HUES64 (cell line): ENCODE results near the gene MYO1F.

Experiments used
- H3K27ac ChIP-seq: 2 replicates; pipeline ENCODE4 v1.7.0; 2013; ENCODE audit warnings: low read depth, low read length, inconsistent platforms
- H3K27me3 ChIP-seq: 2 replicates; pipeline ENCODE4 v1.6.1; 2013; ENCODE audit warnings: mild to moderate bottlenecking, low read length; ENCODE audit not compliant: insufficient read depth
- H3K36me3 ChIP-seq: 2 replicates; pipeline ENCODE4 v1.6.1; 2013; ENCODE audit warnings: mild to moderate bottlenecking, low read length; ENCODE audit not compliant: insufficient read depth
- H3K4me1 ChIP-seq: 2 replicates; pipeline ENCODE4 v1.6.1; 2013; ENCODE audit warnings: mild to moderate bottlenecking, low read length, moderate library complexity; ENCODE audit not compliant: insufficient read depth
- H3K4me3 ChIP-seq: 2 replicates; pipeline ENCODE4 v1.5.1; 2013; ENCODE audit warnings: mild to moderate bottlenecking, low read length, moderate library complexity
- H3K9ac ChIP-seq: 2 replicates; pipeline ENCODE4 v1.6.1; 2013; ENCODE audit warnings: mild to moderate bottlenecking, low read depth, low read length
- H3K9me3 ChIP-seq: 2 replicates; pipeline ENCODE4 v1.6.1; 2013; ENCODE audit warnings: low read depth, low read length; ENCODE audit not compliant: insufficient read depth
- WGBS: fragments of 150-250, 120-280 bp; methylation state at CpG from one replicate; pipeline ENCODE4 v1.1.7; 2013; ENCODE audit warnings: missing lambda C conversion rate; 5-methylcytosine and 5-hydroxymethylcytosine counted together

The MYO1F gene

DNA sequence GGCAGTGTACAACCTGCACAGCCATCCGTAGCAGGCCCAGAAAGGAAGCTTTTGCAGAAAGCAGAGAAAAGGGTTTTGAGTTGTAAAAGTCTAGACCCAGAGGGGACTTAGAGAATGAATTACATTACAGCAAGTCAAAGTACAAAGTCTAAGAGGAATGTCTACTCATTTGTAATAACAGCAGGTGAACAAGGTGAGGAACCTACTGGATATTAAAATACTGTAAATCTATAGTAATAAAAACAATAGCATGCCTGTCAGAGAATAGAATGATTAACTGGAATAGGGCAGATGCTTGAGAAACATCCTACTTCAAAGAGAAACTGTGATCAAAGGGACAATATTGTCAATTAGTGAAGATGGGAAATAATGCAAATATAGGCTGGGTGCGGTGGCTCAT lies 45.0 kb downstream of the MYO1F start:
- Histone ChIP-seq H3K36me3 (no peaks in the 10 kb centered on the region), H3K27me3 (no peaks in the 10 kb centered on the region), H3K9ac (no peak overlapping the region), H3K4me3 (no peak overlapping the region), H3K9me3 (no peaks in the 10 kb centered on the region), H3K27ac (no peak overlapping the region), H3K4me1 (no peaks in the 10 kb centered on the region)
- WGBS: 87% methylated on average over 2 of the region's 2 CpGs

DNA sequence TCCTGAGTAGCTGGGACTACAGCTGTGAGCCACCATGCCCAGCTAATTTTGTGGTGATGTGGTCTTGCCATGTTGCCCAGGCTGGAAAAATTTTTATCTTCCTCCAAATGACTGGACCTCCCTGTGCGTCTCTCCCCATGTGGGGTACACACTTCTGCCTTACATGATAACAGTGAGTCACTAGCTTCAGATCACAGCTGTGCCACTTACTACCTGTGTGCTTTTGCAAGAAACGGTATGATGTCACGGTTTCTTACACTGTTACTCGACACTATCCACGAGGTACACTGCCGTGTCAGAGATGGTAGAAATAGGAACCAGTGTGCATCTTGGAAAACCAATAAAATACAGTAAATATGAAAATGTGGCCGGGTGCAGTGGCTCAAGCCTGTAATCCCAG lies 45.8 kb downstream of the MYO1F start:
- 94% methylated on average over 7 of the region's 7 CpGs for WGBS
- Histone ChIP-seq H3K27me3 (no peaks in the 10 kb centered on the region), H3K9me3 (no peaks in the 10 kb centered on the region), H3K9ac (no peak overlapping the region), H3K4me3 (no peak overlapping the region), H3K4me1 (no peaks in the 10 kb centered on the region), H3K36me3 (no peaks in the 10 kb centered on the region), H3K27ac (no peak overlapping the region)

DNA sequence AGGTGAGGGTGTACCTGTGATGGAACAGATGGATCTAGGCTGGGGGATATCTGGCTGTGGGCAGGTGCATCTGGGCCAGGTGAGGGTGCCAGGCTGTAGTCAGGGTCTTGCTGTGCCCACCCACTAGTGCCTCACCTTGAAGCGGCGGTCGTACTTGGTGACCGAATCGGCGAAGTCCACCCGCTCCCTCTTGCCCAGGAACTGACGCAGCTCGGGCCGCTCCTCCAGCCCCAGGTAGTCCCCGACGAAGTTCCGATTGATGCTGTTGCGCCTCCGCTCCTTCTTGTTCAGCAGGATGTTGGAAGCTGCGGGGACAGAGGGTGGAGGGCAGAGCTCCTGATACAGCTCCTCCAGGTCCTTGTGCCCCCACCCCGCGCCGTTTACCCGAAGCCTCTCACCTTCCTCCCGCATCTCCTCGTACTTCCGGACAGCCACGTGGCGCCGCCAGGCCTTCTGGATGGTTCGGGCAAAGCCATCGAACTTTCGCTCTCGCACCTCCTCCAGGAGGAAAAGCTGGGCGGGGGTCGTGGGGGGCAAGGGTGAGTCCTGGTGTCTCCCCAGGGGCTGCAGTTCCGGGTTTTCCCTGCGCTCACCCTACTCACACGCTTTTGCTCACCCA lies 47.1 kb downstream of the MYO1F start:
- 94% methylated on average over 35 of the region's 35 CpGs for WGBS
- Histone ChIP-seq H3K4me3 (no peak overlapping the region), H3K27ac (no peak overlapping the region), H3K36me3 (no peaks in the 10 kb centered on the region), H3K27me3 (no peaks in the 10 kb centered on the region), H3K9ac (0 out of 2 replicates have a peak overlapping the region, but pooled peaks have one; percentile 1), H3K4me1 (no peaks in the 10 kb centered on the region), H3K9me3 (no peaks in the 10 kb centered on the region)

DNA sequence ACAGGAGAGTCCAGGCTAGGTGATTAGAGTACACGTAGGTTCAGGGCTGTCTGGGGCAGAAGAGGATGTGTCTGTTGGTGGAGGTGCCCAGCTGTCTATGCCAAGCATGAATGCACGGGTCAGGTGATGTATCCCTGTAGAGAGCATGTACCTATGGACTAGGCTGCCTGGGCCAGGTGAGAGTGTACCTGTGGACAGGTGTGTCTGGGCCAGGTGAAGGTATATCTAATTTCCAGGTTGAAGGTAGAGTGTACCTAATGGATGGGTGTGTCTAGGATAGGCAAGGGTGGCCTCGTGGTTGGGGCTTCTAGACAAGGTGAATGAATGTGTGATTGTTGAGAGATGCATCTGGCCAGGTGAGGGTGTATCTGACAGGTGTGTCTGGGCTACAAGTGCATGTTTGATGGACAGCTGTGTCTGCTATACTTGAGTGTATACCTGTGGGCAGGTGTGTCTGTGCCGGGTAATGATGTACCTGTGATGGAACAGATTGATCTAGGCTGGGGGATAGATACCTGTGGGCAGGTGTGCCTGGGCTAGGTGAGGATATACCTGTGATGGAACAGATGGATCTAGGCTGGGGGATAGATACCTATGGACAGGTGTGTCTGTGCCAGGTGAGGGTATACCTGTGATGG lies 47.8 kb downstream of the MYO1F start:
- Histone ChIP-seq H3K27me3 (no peaks in the 10 kb centered on the region), H3K27ac (no peak overlapping the region), H3K9me3 (no peaks in the 10 kb centered on the region), H3K36me3 (no peaks in the 10 kb centered on the region), H3K9ac (no peak overlapping the region), H3K4me1 (no peaks in the 10 kb centered on the region), H3K4me3 (no peak overlapping the region)
- 93% methylated on average over 4 of the region's 4 CpGs for WGBS

DNA sequence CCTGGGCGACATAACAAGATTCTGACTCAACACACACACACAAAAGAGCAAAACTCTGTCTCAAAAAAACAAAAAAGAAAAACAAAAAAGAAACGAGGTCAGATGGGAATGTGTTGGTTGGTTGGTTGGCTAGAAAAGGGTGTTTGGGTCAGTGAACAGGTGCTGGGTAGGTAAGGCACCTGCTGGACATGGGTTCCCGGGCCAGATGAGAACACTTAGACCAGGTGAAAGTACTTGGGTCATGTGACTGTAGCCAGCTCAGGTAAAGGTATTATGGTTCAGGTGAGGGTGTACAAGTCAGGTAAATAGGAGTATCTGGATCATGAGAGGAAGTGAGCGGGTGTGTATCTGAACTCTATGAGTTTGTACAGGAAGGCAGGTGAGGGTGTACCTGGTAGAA lies 48.7 kb downstream of the MYO1F start:
- H3K27ac ChIP-seq: no peak overlapping the region
- no peak overlapping the region for H3K9ac ChIP-seq
- WGBS: 96% methylated on average over 3 of the region's 4 CpGs
- H3K4me1 ChIP-seq: no peaks in the 10 kb centered on the region
- no peak overlapping the region for H3K4me3 ChIP-seq
- no peaks in the 10 kb centered on the region for H3K9me3 ChIP-seq
- no peaks in the 10 kb centered on the region for H3K27me3 ChIP-seq
- no peaks in the 10 kb centered on the region for H3K36me3 ChIP-seq

DNA sequence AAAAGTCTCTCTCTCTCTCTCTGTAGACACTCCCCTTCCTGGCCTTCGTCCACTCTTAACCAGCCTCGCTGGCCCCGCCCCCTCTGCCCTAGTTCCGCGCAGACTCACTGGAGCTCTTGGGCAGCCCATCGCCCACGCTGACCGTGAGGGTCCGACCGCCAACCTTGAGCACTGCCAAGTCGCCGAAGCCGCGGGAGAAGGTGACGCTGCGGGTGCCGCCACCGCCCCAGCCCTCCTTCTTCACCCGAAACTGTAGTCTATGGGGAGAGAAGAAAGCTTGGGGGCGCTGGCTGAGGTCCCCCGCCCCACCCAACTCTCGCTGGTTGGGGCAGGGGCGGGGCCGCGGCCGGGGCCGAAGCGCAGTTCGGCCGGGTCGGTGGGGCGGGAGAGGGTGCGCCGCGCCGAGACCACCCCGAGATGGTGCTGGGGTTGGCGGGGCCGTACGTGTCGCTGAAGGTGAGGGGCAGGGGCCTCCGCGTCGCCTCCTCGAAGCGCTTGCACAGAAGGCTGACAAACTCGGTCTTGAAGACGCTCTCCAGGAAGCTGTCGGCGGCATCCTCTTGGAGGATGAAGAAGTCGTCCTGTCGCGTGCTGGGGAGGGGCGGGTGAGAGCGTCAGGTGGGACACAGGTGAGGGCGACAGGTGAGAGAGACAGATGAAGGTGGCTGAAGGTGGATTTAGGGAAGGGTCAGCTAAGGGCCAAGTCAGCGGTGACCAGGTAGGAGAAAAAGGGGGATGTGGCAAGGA lies 50.7 kb downstream of the MYO1F start:
- 3% methylated on average over 54 of the region's 57 CpGs for WGBS
- H3K4me3 ChIP-seq: peak overlapping the region; percentile 71
- no peaks in the 10 kb centered on the region for H3K36me3 ChIP-seq
- no peaks in the 10 kb centered on the region for H3K4me1 ChIP-seq
- H3K27me3 ChIP-seq: no peaks in the 10 kb centered on the region
- H3K27ac ChIP-seq: peak overlapping the region; percentile 88
- H3K9me3 ChIP-seq: no peaks in the 10 kb centered on the region
- H3K9ac ChIP-seq: peak overlapping the region; percentile 81

DNA sequence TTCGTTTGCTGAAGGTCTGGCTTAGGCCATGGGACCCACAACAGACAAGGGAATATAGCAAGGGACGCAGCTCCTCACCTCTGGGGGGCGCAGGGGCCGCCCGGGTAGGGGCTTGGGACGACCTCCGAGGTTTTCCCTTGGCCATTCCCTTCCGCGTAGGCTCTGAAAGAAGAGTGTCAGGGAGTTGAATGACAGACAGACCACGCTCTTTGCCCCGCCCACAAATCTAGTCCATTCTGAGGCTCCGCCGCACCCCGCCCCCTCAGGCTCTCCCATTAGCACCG lies 51.9 kb downstream of the MYO1F start:
- H3K27me3 ChIP-seq: no peaks in the 10 kb centered on the region
- no peaks in the 10 kb centered on the region for H3K36me3 ChIP-seq
- H3K27ac ChIP-seq: no peak overlapping the region
- no peaks in the 10 kb centered on the region for H3K9me3 ChIP-seq
- H3K9ac ChIP-seq: no peak overlapping the region
- H3K4me3 ChIP-seq: peak overlapping the region; percentile 2; the same call in 1 of the 2 replicates
- 1% methylated on average over 15 of the region's 15 CpGs for WGBS
- no peaks in the 10 kb centered on the region for H3K4me1 ChIP-seq

DNA sequence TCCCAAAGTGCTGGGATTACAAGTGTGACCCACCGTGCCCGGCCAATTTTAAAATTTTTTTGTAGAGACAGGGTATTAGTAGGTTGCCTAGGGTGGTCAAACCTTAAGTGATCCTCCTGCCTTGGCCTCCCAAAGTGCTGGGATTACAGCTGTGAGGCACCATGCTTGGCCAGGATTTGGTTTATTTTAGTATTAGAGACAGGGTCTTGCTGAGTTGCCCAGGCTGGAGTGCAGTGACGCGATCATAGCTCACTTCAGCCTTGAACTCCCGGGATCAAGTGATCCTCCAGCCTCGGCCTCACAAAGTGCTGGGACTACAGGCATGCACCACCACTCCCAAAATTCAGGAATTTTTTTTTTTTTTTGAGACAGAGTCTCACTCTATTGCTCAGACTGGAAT lies 57.9 kb downstream of the MYO1F start:
- Histone ChIP-seq H3K27me3 (no peaks in the 10 kb centered on the region), H3K27ac (no peak overlapping the region), H3K4me1 (no peaks in the 10 kb centered on the region), H3K4me3 (no peak overlapping the region), H3K9ac (no peak overlapping the region), H3K9me3 (no peaks in the 10 kb centered on the region), H3K36me3 (no peaks in the 10 kb centered on the region)
- WGBS: 95% methylated on average over 6 of the region's 6 CpGs

DNA sequence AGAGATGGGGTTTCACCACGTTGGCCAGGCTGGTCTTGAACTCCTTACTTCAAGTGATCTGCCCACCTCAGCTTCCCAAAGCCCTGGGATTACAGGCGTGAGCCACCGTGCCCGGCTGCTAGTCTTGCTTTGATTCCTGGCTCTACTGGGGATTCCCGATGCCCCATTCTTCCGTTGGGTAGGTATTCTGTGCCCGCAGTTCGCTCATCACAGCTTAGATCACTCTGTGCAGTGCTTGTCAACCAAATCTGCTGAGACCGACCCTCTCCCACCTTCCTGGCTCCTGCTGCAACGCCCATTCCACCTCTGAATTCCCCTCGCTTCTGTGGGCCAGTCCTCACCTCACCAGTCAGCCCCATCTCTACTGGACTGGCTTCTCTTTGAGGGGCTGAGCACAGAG lies 58.7 kb downstream of the MYO1F start:
- Histone ChIP-seq H3K9me3 (no peaks in the 10 kb centered on the region), H3K36me3 (no peaks in the 10 kb centered on the region), H3K9ac (no peak overlapping the region), H3K4me1 (no peaks in the 10 kb centered on the region), H3K27ac (no peak overlapping the region), H3K4me3 (no peak overlapping the region), H3K27me3 (no peaks in the 10 kb centered on the region)
- WGBS: 89% methylated on average over 11 of the region's 11 CpGs

DNA sequence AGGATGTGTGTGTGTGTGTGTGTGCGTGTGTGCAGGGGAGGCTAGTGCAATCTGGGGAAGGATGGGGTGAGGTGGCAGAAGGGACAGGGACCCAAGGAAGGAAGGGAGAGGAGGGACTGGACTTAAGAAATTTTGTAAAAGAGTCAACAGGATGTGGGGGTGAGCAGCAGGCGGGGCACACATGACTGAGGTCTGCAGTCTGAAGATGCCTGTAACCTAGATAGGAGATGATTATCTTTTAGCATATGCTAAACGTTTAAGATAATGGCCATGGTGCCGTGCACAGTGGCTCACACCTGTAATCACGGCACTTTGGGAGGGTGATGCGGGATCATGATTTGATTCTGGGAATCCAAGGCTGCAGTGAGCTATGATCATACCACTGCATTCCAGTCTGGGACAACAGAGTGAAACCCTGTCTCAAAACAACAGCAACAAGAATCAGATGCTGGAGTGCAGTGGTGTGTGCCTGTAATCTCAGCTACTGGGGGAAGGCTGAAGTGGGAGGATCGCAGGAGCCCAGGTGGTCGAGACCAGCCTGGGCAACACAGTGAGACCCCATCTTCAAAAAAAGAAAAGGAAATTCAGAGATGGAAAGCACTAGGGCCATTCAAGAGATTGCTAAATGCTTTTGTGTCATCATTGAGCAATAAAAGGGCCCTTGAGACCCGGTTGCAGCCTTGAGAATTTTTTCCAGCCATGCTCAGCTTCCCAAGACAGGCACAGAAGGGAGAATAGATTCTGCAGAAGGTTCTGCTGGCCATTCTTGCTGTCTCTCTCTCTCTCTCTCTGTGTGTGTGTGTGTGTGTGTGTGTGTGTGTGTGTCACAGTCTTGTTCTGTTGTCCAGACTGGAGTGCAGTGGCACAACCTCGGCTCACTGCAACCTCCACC lies 59.4 kb downstream of the MYO1F start:
- H3K4me1 ChIP-seq: no peaks in the 10 kb centered on the region
- no peak overlapping the region for H3K27ac ChIP-seq
- 78% methylated on average over 10 of the region's 10 CpGs for WGBS
- H3K9me3 ChIP-seq: no peaks in the 10 kb centered on the region
- H3K27me3 ChIP-seq: no peaks in the 10 kb centered on the region
- no peaks in the 10 kb centered on the region for H3K36me3 ChIP-seq
- no peak overlapping the region for H3K4me3 ChIP-seq
- no peak overlapping the region for H3K9ac ChIP-seq

DNA sequence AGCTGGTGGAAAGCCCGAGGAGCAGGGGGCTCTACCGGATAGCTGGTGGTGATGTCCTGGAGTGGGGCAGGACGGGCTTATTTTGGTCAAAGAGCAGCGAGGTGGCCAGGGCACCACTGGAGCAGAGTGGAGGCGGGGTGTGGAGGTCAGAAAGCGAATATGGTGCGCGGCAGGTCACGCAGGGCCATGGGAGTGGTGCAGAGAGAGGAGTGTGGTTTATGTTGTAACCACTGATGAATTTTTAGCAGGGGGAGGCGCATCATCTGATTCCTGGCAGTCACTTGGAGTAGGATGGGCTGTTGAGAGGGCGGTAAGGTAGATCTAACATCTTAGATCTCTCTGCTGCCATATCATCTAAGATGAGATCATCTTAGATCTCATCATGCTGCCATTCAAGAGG lies 61.9 kb downstream of the MYO1F start:
- Histone ChIP-seq H3K27ac (no peak overlapping the region), H3K27me3 (no peaks in the 10 kb centered on the region), H3K4me1 (no peaks in the 10 kb centered on the region), H3K4me3 (no peak overlapping the region), H3K9me3 (no peaks in the 10 kb centered on the region), H3K36me3 (peaks cover 4% of the 10 kb centered on the region; the same call in 1 of the 2 replicates), H3K9ac (no peak overlapping the region)
- WGBS: 93% methylated on average over 10 of the region's 11 CpGs
